Endodermal cell (in vitro differentiated cells): ENCODE data around the gene ADAMTS15. TPM values are rescaled to one million over a fixed set of nuclear protein-coding genes. Genes with fewer than 3 reads are reported as not detected.

Experiments used
- DNase-seq: peaks from one replicate; pipeline ENCODE4 v3.0.0-alpha.2; 2017
- H3K27ac ChIP-seq: 2 replicates; pipeline ENCODE4 v1.5.1; 2013; ENCODE audit warnings: mild to moderate bottlenecking, low read depth, low read length, moderate library complexity
- H3K27me3 ChIP-seq: 2 replicates; pipeline ENCODE4 v1.6.1; 2013; ENCODE audit warnings: mild to moderate bottlenecking, low read length, moderate library complexity; ENCODE audit not compliant: insufficient read depth, control insufficient read depth, poor library complexity, severe bottlenecking
- H3K36me3 ChIP-seq: 2 replicates; pipeline ENCODE4 v1.7.0; 2013; ENCODE audit warnings: mild to moderate bottlenecking, low read length, moderate library complexity; ENCODE audit not compliant: control insufficient read depth, insufficient read depth
- H3K4me1 ChIP-seq: one replicate; pipeline ENCODE4 v1.7.0; 2013; ENCODE audit warnings: low read length; ENCODE audit not compliant: control insufficient read depth, insufficient read depth
- H3K4me3 ChIP-seq: 2 replicates; pipeline ENCODE4 v1.5.1; 2013; ENCODE audit warnings: mild to moderate bottlenecking, low read length, moderate library complexity
- H3K9ac ChIP-seq: 2 replicates; pipeline ENCODE4 v1.6.1; 2013; ENCODE audit warnings: mild to moderate bottlenecking, low read length, moderate library complexity; ENCODE audit not compliant: poor library complexity, severe bottlenecking; ENCODE audit errors: extremely low read depth
- H3K9me3 ChIP-seq: 2 replicates; pipeline ENCODE4 v1.6.1; 2013; ENCODE audit warnings: mild to moderate bottlenecking, low read length, moderate library complexity; ENCODE audit not compliant: control insufficient read depth
- H3K27ac Mint-ChIP-seq: 2 replicates; pipeline ENCODE4 v1.8.0; 2020; ENCODE audit warnings: mixed read lengths
- H3K27me3 Mint-ChIP-seq: 2 replicates; pipeline ENCODE4 v1.8.0; 2021; ENCODE audit warnings: mild to moderate bottlenecking, mixed read lengths; ENCODE audit not compliant: insufficient read depth
- H3K36me3 Mint-ChIP-seq: 2 replicates; pipeline ENCODE4 v1.8.0; 2020; ENCODE audit warnings: low read depth, mixed read lengths
- H3K4me1 Mint-ChIP-seq: 2 replicates; pipeline ENCODE4 v1.8.0; 2020; ENCODE audit warnings: mixed read lengths
- H3K4me3 Mint-ChIP-seq: 2 replicates; pipeline ENCODE4 v1.8.0; 2020; ENCODE audit warnings: mild to moderate bottlenecking, moderate library complexity, mixed read lengths
- H3K9me3 Mint-ChIP-seq: 2 replicates; pipeline ENCODE4 v1.8.0; 2020; ENCODE audit warnings: mild to moderate bottlenecking, mixed read lengths
- WGBS, 2 experiments: methylation state at CpG; one replicate each; pipeline versions ENCODE4 v1.1.5 to v1.1.7; 2013; ENCODE audit warnings: missing lambda C conversion rate in 2 of 2, mixed read lengths in 1 of 2; ENCODE audit not compliant: insufficient coverage in 1 of 2, insufficient read length in 1 of 2; 5-methylcytosine and 5-hydroxymethylcytosine counted together
- total RNA-seq, 2 donors: library from RNA; stranded (reverse); fragmentation: NEBNext Ultra II Directional in 1 of 2; extraction: Animal tissue kit (Norgen Biotek cat#: 25700) in 1 of 2; gene quantifications; 2 replicates in 1 of 2; 3 replicates in 1 of 2; pipeline ENCODE4 v1.2.1, GENCODE V29; 2021
- TF ChIP-seq, protein P1 (sequence below): fragments of 200-600 bp; sonication (generic); conservative IDR thresholded peaks from 2 replicates; pipeline ENCODE4 v1.5.0; 2021; ENCODE audit warnings: antibody characterized with exemption, mild to moderate bottlenecking

The ADAMTS15 gene
- total RNA-seq, 2 donors from 2014 or later: 0.27 to 1.0 TPM

DNA sequence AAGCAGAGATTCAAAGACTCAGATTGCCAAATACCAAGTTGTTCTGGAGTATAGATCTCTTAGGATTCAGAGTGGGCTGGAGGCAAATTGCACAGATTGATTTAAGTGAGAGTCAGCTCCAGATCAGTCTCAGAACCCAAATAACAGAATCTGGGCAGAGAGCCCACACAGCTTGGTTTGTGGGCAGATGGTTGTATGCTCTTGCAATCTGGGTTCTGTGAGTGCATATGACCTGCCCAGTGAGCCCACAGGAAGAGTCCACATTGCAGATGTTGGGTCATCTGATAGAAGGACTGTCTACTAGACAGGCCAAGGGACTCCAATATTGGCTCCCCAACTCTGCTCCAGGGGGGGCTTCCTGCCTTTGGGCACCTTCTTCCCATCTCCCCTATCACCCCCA is 65.9 kb downstream of the ADAMTS15 start:
- no peaks in the 10 kb centered on the region for H3K36me3 Mint-ChIP-seq
- H3K4me1 ChIP-seq: no peaks in the 10 kb centered on the region
- H3K36me3 ChIP-seq: no peaks in the 10 kb centered on the region
- no peak overlapping the region for H3K9ac ChIP-seq
- H3K4me3 ChIP-seq: no peak overlapping the region
- DNase-seq: no peak
- no peaks in the 10 kb centered on the region for H3K27me3 ChIP-seq
- no peak overlapping the region for H3K27ac Mint-ChIP-seq
- no peak overlapping the region for H3K27ac ChIP-seq
- H3K4me1 Mint-ChIP-seq: peaks cover 5% of the 10 kb centered on the region
- TF ChIP-seq, protein P1, sequence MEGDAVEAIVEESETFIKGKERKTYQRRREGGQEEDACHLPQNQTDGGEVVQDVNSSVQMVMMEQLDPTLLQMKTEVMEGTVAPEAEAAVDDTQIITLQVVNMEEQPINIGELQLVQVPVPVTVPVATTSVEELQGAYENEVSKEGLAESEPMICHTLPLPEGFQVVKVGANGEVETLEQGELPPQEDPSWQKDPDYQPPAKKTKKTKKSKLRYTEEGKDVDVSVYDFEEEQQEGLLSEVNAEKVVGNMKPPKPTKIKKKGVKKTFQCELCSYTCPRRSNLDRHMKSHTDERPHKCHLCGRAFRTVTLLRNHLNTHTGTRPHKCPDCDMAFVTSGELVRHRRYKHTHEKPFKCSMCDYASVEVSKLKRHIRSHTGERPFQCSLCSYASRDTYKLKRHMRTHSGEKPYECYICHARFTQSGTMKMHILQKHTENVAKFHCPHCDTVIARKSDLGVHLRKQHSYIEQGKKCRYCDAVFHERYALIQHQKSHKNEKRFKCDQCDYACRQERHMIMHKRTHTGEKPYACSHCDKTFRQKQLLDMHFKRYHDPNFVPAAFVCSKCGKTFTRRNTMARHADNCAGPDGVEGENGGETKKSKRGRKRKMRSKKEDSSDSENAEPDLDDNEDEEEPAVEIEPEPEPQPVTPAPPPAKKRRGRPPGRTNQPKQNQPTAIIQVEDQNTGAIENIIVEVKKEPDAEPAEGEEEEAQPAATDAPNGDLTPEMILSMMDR: no peak
- H3K9me3 Mint-ChIP-seq: no peaks in the 10 kb centered on the region
- peaks cover 6% of the 10 kb centered on the region for H3K27me3 Mint-ChIP-seq
- H3K9me3 ChIP-seq: no peaks in the 10 kb centered on the region
- no peak overlapping the region for H3K4me3 Mint-ChIP-seq

- Histone ChIP-seq H3K4me3 (no peak overlapping the region), H3K4me1 (no peaks in the 10 kb centered on the region), H3K27me3 (no peaks in the 10 kb centered on the region), H3K27ac (no peak overlapping the region), H3K9ac (no peak overlapping the region), H3K36me3 (no peaks in the 10 kb centered on the region), H3K9me3 (no peaks in the 10 kb centered on the region)
- Mint-ChIP-seq H3K9me3 (no peaks in the 10 kb centered on the region), H3K27me3 (peaks cover 6% of the 10 kb centered on the region), H3K27ac (no peak overlapping the region), H3K4me1 (peaks cover 4% of the 10 kb centered on the region), H3K36me3 (no peaks in the 10 kb centered on the region), H3K4me3 (no peak overlapping the region)
- TF ChIP-seq, protein P1: no peak
- 92 to 94% methylated on average over 6 of the region's 6 CpGs for WGBS, 2 experiments
- no peak for DNase-seq
Measured at GRCh38 chr11:130514851-130515250, 66.4 kb downstream of the ADAMTS15 start.

DNA sequence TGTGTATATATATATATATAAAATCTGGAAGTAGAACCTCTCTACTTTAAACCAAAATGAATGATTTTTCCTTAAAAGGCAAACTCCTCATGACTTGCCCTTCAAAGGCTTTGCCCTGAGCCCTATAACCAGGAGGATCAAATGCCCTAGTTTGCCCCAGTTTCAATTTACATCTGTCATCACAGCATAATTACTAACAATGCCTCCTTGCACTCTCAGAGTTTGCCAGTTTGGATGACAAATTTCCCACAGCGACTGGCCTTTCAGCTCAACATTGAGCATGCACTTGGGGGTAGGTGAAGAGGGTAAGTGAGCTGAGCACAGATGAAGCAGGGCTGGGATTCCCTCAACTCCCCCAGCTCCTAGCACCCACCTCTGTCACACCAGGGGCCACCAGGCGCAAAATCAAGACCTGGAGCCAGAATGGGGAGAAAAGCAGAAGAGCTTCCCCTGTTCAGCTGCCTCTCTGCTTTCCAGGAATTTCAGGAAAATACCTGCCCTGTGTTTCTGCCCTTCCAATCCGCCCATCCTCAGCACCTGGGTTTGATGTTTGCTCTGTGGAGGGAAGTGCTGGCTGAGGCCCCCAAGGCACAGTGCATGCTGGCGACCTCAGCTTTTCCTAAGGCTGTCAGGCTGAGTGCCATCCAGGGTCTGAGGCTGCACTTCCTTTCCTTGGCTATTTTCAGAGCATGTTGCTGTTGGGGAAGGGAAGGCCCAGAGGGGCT is 67.5 kb downstream of the ADAMTS15 start:
- H3K9ac ChIP-seq: no peak overlapping the region
- WGBS, 2 experiments: 89 to 98% methylated on average over 4 of the region's 4 CpGs
- no peak overlapping the region for H3K27ac Mint-ChIP-seq
- no peak overlapping the region for H3K4me3 Mint-ChIP-seq
- H3K9me3 ChIP-seq: no peaks in the 10 kb centered on the region
- H3K27me3 Mint-ChIP-seq: peaks cover 6% of the 10 kb centered on the region
- TF ChIP-seq, protein P1: no peak
- no peaks in the 10 kb centered on the region for H3K27me3 ChIP-seq
- H3K4me1 ChIP-seq: no peaks in the 10 kb centered on the region
- H3K9me3 Mint-ChIP-seq: no peaks in the 10 kb centered on the region
- no peaks in the 10 kb centered on the region for H3K36me3 ChIP-seq
- H3K36me3 Mint-ChIP-seq: no peaks in the 10 kb centered on the region
- DNase-seq: no peak
- no peak overlapping the region for H3K4me3 ChIP-seq
- H3K4me1 Mint-ChIP-seq: no peaks in the 10 kb centered on the region
- no peak overlapping the region for H3K27ac ChIP-seq
